Activated T-helper 1 cell treated with anti-CD3 and anti-CD28 coated beads, Interleukin-2, amount 50 U/mL, for 16 hours (primary cell): ENCODE measurements around the gene GCH1.
"Not testable (repeated sequence)": the region's sequence is repeated elsewhere in the genome, so short reads cannot be mapped to it uniquely, and the experiment has no call there.

ENCODE experiments used
- DNase-seq, 2 donors: peaks; one replicate each; pipeline ENCODE4 v3.0.0-alpha.2; 2020; ENCODE audit warnings: low read depth in 1 of 2, low spot score in 1 of 2

Gene GCH1

DNA sequence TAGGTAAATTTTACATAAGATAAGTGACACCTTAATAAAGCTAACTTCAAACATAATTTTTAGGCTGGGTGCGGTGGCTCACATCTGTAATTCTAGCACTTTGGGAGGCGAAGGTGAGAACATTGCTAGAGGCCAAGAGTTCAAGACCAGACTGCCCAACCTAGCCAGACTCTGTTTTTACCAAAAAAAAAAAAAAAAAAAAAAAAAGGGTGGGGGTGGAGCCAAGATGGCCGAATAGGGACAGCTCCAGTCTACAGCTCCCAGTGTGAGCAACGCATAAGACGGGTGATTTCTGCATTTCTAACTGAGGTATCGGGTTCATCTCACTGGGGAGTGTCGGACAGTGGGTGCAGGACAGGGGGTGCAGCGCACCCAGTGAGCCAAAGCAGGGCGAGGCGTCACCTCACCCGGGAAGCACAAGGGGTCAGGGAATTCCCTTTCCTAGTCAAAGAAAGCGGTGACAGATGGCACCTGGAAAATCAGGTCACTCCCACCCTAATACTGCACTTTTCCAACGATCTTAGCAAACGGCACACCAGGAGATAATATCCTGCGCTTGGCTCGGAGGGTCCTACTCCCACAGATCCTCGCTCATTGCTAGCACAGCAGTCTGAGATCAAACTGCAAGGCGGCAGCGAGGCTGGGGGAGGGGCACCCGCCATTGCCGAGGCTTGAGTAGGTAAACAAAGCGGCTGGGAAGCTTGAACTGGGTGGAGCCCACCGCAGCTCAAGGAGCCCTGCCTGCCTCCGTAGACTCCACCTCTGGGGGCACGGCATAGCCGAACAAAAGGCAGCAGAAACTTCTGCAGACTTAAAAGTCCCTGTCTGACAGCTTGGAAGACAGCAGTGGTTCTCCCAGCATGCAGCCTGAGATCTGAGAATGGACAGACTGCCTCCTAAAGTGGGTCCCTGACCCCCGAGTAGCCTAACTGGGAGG is 32.2 kb downstream of the GCH1 start:
- not testable (repeated sequence) for DNase-seq

DNA sequence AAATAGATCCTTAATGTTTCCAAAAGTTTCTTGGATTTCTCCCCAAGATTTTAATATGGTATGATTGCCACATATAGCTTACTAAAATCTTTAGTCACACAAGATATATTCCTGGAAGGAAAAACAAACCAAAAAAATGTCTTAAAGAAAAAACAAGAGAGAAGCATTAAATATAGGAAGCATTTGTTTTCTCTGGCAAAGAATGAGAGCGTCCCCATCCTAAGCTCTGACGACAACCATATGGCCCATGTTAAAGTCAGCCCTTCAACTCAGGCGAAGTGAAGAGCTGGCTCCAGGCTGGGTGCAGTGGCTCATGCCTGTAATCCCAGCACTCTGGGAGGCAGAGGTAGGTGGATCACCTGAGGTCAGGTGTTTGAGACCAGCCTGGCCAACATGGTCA is 35.6 kb downstream of the GCH1 start:
- DNase-seq, result no peak

DNA sequence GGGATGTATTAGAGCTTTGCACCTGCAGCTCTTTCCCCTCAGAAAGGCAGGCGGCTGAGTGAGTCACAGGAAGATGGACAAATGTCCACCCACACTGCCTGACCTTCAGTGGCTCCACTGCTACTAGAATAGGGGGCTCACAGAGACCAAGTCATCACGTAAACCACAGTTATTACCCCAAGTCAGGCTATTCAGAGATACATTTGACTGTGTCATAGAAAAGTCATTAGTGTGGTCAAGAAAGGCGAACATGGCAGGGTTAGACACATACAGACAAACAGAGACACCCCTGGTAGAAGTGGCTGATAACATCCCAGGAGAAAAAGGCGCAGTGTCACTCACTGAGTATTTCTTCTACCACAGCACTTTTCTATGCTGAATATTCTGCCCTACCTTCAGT is 36.0 kb downstream of the GCH1 start:
- no peak for DNase-seq

DNA sequence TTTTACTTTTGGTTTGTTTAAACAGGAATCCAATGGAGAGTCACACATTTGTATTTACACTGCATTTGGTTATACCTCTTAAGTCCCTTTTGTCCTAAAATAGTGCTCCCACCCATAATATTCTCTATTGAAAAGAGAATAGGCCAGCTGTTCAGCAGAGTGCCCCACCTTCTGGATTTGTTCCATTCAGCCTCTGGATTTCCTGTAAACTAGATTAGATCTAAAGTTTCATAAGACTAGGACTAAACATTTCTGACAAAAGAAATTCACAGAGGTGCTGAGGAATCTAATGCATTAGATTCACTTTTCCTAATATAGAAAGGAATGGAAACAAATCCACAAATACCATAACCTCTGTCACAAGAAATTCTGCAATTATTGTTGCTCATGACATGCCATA is 38.1 kb downstream of the GCH1 start:
- DNase-seq, result no peak

DNA sequence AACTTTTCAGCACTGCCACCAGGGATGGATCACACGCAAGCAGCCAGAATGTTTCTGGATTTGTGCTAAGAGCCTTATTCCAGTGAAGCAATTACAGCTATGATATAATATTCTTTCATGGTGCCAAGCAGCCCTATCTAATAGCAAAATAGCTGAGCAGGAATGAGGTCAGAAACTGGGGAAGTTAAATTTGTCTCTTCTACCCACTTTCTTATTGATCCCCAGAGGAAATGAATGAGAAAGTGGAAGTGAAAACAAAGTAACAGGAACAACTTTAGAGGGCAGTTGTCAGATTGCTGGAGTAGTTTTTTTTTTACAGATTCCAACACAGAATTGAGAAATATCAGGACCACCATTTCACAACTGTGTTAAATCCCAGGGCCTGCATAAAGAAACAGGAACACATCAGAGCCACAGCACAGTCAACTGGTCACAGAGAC is 44.8 kb downstream of the GCH1 start:
- no peak for DNase-seq

DNA sequence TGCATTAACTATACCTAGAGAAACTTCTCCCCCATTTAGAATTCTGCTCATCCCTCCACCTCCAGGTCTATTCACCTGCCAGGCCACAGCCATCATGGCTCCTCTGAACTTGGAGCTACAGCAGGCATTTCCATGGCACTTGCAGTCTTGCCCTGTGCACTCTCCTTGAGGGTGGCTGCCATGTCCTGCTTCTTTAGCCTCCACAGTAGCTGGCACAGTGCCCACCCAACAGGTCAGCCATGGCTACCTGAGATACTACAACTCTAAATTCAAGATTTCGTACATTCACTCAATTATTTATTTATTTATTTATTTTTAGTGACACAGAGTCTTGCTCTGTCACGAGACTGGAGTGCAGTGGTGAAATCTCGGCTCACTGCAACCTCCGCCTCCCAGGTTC is 46.5 kb downstream of the GCH1 start:
- DNase-seq, result no peak

DNA sequence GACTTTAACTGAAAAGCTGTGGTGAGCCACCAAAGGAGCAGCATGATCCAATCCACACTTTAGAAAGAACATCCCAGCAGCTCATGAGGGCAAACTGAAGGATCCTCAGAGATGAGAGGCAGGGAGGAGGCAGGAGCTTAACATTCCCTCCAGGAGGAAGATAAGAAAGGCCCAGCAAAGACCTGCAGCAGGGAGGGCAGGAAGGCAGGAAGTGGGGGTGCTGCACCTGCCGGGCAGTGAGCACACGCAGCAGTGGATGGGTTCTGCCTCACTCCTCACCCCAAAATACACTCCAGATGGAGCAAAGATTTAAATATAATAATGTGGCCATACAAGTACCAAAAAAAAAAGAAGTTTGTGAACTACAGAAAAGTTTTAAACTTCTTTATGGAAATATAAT is 48.4 kb downstream of the GCH1 start:
- no peak for DNase-seq

DNA sequence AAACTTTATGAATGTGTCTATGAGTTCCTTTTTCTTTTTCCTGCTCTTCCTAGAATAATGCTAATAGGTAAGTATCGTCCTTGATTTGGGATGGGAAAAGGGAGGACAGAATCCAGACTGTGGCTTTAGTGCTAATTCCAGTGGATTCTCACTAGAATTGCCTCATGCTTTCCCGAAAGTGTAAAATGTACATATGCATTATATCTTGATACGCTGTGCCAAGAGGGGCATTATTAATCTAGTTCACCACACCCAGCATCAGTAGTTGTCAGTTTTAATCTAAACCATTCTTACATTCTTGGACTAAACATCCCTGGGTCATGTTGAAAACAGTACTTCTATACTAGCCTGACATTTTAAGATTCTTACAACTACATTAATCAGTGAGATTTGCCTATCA is 49.3 kb downstream of the GCH1 start:
- no peak for DNase-seq

DNA sequence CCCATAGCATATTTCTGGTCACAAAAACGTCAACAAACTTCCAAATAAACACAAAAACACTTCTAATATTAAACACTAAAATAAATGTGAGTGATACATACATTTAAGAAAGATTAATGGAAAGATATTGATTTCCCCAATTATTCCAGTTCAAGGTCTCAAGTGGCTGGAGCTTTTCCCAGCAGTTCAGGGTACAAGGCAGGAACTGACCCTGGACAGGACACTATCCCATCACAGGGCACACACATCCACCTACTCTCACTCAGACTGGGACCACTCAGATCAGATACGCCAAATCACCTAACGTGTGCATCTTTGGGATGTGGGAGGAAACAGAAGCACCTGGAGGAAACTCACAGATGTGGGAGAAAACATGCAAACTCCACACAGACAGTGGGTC is 50.4 kb downstream of the GCH1 start:
- DNase-seq, result no peak

DNA sequence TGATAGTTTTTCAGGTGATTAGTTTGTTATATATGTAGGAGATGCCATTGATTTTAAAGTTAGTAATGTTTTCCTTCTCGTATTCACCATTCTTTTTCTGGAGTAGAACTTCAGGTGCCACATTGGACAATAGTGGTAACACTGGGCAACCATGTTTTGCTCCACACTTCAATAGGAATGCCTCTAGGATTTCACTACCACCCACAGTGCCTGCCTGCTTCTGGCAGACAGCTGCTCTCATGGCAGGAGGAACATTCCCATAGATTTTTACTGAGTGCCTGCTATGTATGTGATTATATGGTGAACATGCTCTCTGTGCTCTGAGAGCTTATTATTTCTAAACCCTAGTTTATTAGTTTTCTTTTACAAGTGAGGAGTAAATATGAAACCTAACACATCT is 53.7 kb downstream of the GCH1 start:
- no peak for DNase-seq

DNA sequence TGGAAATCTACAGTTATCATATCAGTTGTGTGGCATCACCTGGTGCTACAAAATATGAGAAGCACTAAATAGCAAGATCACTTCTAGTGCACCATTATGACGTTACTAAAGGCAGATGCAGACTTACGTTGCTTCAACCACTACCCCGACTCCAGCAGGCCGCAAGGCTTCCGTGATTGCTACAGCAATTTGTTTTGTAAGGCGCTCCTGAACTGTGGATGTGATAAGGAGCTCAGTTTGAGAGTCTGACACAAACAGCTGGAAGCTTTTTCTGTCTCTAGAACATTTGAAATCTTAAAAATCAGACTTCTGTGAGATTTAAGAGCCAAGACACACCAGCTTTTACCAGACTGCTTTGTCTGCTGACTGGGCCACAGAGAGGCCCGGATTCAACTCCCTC is 57.0 kb downstream of the GCH1 start:
- no peak for DNase-seq

DNA sequence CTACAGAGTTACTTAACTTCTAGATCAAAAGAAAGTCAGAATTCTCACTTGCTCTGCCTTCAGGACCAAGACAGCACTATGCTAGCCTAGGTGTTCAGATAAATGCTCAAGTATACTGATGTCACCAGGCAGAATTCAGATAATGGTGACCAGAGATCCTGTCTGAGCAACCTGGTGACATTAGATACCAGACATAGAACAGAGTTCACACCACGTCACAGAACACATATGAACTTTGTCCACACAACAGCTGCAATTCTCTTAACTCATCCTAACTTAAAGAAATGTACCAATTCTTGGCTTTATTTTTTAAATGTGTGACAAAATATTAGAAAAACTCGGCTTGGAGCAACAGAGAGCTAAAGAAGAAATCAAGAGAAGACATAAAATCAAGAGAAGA is 58.1 kb downstream of the GCH1 start:
- no peak for DNase-seq

DNA sequence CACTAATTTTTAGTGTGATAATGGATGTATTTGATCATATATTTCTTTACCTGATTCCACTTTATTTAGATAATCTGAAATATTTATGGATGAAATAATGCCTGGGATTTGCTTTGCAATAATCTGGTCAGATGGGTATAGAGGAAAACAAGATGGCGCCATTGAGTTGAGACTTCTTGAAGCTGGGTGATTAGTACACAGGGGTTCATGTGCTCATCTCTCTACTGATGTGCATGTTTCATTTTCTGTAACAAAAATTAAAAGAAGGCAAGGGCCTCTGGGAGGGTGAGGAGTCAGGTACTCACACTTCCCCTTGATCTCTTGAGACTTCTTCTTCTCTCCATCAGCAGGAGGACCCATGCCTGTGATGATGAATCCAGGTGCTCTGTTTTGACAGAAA is 61.8 kb downstream of the GCH1 start:
- no peak for DNase-seq

DNA sequence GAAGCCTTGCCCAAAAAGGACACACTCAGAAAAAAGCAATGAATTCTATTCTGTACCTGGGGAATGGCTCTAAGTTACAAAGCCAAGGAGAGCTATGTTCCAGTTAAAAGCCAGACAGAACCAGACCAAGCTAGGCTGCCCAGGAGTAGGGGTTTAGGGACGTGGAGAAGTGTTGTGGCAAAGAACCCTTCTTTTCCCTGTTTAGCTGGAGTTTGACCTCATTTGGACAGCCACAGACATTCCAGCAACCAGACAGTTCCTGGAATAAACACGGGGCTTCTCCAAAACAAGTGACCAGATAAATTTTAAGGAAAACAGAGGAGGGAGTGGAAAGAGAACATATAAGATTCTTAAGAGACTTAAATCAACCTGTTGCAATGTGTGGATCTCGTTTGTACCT is 62.3 kb downstream of the GCH1 start:
- DNase-seq, result no peak

DNA sequence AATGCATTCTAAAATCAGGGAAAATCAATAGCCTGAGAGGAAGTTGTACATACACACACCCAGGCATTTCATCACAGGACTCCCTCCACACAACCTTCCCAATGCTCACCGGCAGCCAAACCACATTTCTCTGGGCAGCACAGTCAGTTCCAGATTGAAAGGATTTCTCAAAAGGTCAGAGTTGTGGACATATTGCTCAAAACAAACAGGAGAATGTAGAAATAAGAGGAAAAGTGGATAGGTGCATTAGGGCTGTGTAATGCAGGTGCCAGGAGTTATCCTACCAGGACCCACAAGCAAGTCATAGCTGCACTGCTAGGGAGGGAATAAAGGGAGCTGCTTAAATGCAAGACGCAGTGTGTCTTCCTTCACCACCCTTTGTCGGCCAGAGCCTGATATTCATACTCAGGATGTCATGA is 62.9 kb downstream of the GCH1 start:
- DNase-seq, result no peak

DNA sequence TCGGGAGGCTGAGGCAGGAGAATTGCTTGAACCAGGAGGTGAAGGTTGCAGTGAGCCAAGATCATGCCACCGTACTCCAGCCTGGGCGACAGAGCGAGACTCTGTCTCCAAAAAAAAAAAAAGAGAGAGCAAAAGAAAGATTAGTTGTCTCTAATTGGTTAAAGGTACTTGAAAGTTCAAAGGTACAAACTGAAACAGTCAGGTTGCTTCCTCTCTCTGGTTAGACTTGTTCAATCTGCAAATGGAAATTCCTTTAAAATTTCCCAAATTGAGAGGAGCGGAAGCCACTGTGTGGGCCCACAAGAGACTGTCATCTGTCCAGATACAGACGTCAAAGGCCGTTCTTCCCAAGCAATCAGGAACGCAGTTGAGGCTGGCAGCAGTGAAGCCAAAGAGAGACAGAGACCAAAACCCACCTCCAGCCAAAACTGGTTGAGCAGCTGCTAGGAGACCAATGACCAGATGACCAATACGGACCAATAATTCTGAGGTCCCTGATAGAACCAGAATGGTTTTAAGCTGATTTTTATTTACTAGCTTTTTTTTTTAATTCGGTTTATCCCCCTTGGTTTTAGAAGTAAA is 63.6 kb downstream of the GCH1 start:
- no peak for DNase-seq

DNA sequence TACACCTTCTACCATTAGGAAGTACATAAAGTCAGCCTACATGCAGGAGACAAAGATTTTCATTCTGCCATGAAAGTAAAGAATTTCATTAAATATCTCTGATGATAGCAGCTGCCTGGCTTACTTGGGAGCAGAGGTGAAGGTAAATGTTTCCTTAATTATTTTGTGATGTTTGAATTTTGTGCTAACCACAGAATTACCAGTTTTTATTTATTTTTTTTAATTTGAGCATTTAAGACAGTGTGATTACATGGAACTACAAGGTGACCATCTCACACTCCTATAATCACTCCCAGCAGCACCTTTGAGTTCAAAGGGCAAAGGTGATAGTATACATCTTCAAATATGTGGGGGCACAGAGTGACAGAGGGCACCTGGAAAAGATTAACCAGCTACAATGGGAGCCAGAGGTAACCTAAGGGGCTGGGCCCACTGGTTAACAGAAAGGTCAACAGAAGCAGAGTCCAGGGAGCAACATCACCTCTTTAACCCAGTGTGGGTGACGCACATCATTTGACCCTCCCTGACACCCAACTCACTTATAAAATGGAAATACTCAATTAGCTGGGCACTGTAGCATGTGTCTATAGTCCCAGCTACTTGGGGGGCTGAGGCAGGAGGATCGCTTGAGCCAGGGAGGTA is 65.0 kb downstream of the GCH1 start:
- DNase-seq, result no peak

DNA sequence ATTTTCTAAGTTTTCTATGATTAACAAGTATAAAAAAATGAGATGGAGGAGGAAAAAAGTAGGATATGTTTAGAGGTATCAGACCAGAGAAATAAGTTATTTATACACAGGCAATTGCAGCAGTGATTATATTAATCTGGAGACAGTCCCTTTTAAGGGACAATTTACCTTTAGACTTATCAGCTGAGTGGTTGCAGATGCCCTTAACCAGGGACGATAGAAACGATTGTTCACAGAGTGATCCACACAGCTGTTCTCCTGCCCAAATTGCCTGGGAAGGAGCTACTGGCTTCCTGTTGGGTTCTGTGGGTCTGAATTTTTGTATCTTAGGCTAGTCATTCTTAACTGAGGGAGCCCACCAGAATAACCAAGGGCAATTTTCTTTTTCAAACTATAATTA is 66.4 kb downstream of the GCH1 start:
- DNase-seq, result no peak

DNA sequence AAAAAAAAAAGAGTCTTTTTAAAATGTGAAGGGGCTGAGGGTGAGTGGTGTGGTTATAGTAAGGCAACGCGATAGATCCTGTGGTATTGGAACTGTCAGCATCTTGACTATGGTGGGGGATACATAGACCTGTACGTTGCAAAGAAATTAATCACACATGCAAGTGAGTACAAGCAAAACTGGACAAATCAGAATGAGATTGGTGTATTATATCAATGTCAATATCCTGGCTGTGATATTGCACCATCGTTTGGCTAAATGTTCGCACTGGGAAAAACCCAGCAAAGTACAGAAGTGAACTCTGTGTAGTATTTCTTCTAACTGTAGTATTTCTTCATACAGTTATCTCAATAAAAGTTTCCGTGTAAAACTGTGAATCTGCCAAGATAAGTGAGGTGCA is 67.9 kb downstream of the GCH1 start:
- DNase-seq, result no peak

DNA sequence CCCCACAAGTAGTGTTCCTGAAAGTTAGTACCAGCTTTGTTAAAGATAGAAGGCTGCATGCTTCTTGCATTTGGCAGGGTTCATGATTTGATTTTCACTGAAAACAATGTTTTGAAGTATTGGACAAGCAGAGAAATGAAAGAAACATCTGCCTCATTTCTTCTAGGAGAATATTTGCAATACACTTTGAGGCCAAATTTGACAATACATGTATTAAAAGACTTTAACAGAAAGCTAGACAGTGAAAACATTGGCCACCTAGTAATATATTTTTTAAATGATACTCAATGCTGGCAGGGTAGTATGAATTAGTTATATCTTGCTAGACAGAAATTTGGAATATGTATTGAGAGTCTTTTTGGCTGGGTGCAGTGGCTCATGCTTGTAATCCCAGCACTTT is 68.5 kb downstream of the GCH1 start:
- DNase-seq, result no peak

DNA sequence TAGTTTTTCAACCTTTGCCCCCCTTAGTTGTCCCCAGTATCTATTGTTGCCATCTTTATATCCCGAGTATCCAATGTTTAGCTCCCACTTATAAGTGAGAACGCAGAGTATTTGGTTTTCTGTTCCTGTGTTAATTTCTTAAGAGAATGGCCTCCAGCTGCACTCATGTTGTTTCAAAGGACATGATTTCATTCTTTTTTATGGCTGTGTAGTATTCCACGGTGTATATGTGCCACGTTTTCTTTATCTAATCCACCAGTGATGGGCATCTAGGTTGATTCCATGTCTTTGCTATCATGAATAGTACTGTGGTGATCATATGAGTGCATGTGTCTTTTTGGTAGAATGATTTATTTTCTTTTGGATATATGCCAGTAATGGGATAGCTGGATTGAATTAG is 72.0 kb downstream of the GCH1 start:
- no peak for DNase-seq

DNA sequence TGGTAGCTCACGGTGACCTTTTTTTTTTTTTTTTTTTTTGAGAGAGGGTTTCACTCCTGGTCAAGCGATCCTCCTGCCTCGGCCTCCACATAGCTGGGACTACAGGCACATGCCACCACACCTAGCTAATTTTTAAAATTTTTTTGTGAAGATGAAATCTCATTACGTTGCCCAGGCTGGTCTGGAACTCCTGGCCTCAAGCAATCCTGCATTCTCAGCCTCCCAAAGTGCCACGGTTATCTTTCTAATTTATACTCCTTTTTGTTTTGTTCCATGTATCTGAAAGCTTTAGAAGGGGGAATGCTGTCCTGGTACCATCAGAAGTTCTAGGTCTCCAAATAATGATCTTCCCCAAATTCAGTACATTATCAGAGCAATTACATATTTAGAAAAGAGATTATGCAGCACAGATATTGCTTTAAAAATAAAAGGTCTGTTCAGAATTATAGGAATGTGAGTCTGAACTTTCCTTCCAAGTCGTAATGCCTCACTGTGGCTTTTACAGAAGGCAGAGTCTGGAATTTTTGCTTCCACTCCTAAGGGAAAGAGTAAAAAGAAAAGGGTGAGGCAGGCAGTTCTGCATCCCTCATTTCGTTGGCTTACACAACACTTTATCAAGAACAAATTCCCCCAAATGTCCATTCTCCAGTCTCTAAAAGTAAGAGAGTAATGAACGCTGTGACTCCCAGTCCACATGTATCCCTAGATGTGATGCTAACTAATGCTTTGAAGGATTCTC is 73.0 kb downstream of the GCH1 start:
- no peak for DNase-seq
